SK-N-SH (cell line): ENCODE measurements around the gene VSIG10L2. TPM values are rescaled to one million over a fixed set of nuclear protein-coding genes. Genes with fewer than 3 reads are reported as not detected.

ENCODE experiments used
- CTCF ChIA-PET: fragments of 300-600, 350-600 bp; formaldehyde crosslinking; extraction: SDS; loops from one replicate; lab custom pipeline; 2021; lab: Yijun Ruan, JAX
- POLR2A ChIA-PET: fragments of 350-600 bp; sonication (Branson Sonifier 250); formaldehyde crosslinking; extraction: SDS; loops from one replicate; lab custom pipeline; 2020; ENCODE audit warnings: antibody characterized with exemption, inconsistent platforms; lab: Yijun Ruan, JAX
- DNase-seq: peaks from one replicate; pipeline ENCODE4 v3.0.0; 2012
- H2AFZ ChIP-seq: fragments of 200-600 bp; sonication (generic); 2 replicates; pipeline ENCODE4 v1.8.1; 2016; ENCODE audit warnings: antibody characterized with exemption, mild to moderate bottlenecking, low read depth
- H3F3A ChIP-seq: fragments of 200-600 bp; sonication (generic); replicated peaks from 2 replicates; pipeline ENCODE3; 2016; ENCODE audit warnings: antibody characterized with exemption, mild to moderate bottlenecking; ENCODE audit not compliant: insufficient read depth
- H3K27ac ChIP-seq, 2 experiments: fragments of 200-500 bp in 1 of 2; fragments of 200-600 bp in 1 of 2; sonication (Bioruptor generic) in 1 of 2; sonication (generic), shearing (Covaris generic) in 1 of 2; 2 replicates each; pipeline versions ENCODE4 v1.5.1 to v1.6.1; 2014 to 2016; ENCODE audit warnings: low read depth in 2 of 2, inconsistent platforms in 1 of 2, low read length in 1 of 2, mild to moderate bottlenecking in 1 of 2, mixed read lengths in 1 of 2
- H3K27me3 ChIP-seq: fragments of 200-600 bp; sonication (generic), shearing (Covaris generic); 2 replicates; pipeline ENCODE4 v1.6.1; 2016; ENCODE audit warnings: mixed run types; ENCODE audit not compliant: insufficient read depth
- H3K36me3 ChIP-seq, 2 experiments: fragments of 200-500 bp in 1 of 2; fragments of 200-600 bp in 1 of 2; sonication (Bioruptor generic) in 1 of 2; sonication (generic) in 1 of 2; replicated peaks in 1 of 2; 2 replicates each; pipeline versions ENCODE3 to v1.5.1; 2014 to 2016; ENCODE audit warnings: low read length in 1 of 2, mild to moderate bottlenecking in 1 of 2; ENCODE audit not compliant: insufficient read depth in 2 of 2, control insufficient read depth in 1 of 2
- H3K4me1 ChIP-seq, 2 experiments: fragments of 200-500 bp in 1 of 2; fragments of 200-600 bp in 1 of 2; sonication (Bioruptor generic) in 1 of 2; sonication (generic), shearing (Covaris generic) in 1 of 2; 2 replicates each; pipeline versions ENCODE4 v1.5.1 to v1.6.1; 2014 to 2016; ENCODE audit warnings: low read depth in 1 of 2, low read length in 1 of 2, mixed run types in 1 of 2; ENCODE audit not compliant: insufficient read depth in 2 of 2, control insufficient read depth in 1 of 2
- H3K4me2 ChIP-seq: fragments of 200-600 bp; sonication (generic), shearing (Covaris generic); 2 replicates; pipeline ENCODE4 v1.6.1; 2017; ENCODE audit warnings: mixed run types
- H3K4me3 ChIP-seq, 2 experiments: fragments of 200-500 bp in 1 of 2; fragments of 200-600 bp in 1 of 2; sonication (Bioruptor generic) in 1 of 2; sonication (generic), shearing (Covaris generic) in 1 of 2; 2 replicates each; pipeline versions ENCODE4 v1.5.1 to v1.8.1; 2014 to 2016; ENCODE audit warnings: low read depth in 2 of 2, inconsistent platforms in 1 of 2, low read length in 1 of 2, mild to moderate bottlenecking in 1 of 2, mixed read lengths in 1 of 2, moderate library complexity in 1 of 2
- H3K79me2 ChIP-seq: fragments of 200-600 bp; sonication (generic); 2 replicates; pipeline ENCODE4 v1.8.1; 2017; ENCODE audit warnings: mild to moderate bottlenecking; ENCODE audit not compliant: insufficient read depth
- H3K9ac ChIP-seq: fragments of 200-600 bp; sonication (generic); 2 replicates; pipeline ENCODE4 v1.6.1; 2017; ENCODE audit warnings: mixed run types
- H3K9me2 ChIP-seq: fragments of 200-600 bp; sonication (generic); 2 replicates; pipeline ENCODE4 v1.6.1; 2017; ENCODE audit warnings: mixed run types
- H3K9me3 ChIP-seq: fragments of 200-600 bp; sonication (generic); 2 replicates; pipeline ENCODE4 v1.6.1; 2017; ENCODE audit warnings: mixed run types, mild to moderate bottlenecking, moderate library complexity
- H4K20me1 ChIP-seq: fragments of 200-600 bp; sonication (generic); 2 replicates; pipeline ENCODE4 v1.6.1; 2017; ENCODE audit warnings: mild to moderate bottlenecking, mixed run types; ENCODE audit not compliant: insufficient read depth
- CTCF ChIP-seq: fragments of 200-600 bp; sonication (generic); IDR thresholded peaks from 2 replicates; pipeline ENCODE4 v1.6.1; 2017; ENCODE audit warnings: antibody characterized with exemption, mild to moderate bottlenecking, moderate library complexity
- FOXJ3 ChIP-seq: sonication (generic); formaldehyde crosslinking; IDR thresholded peaks from 2 replicates; pipeline ENCODE4 v1.5.1; 2020; ENCODE audit warnings: mild to moderate bottlenecking, missing genetic modification reagents
- FOXM1 ChIP-seq: IDR thresholded peaks from 2 replicates; pipeline ENCODE4 v1.4.0; 2012; ENCODE audit warnings: low read depth, mild to moderate bottlenecking
- GABPA ChIP-seq: IDR thresholded peaks from 2 replicates; pipeline ENCODE4 v1.4.0; 2012; ENCODE audit warnings: low read depth, mild to moderate bottlenecking
- GATA2 ChIP-seq: sonication (generic); formaldehyde crosslinking; IDR thresholded peaks from 2 replicates; pipeline ENCODE4 v1.5.0; 2020; ENCODE audit warnings: mild to moderate bottlenecking, missing genetic modification reagents
- IRF3 ChIP-seq: fragments of 150-350 bp; IDR thresholded peaks from 2 replicates; pipeline ENCODE4 v1.6.1; 2016; ENCODE audit warnings: mild to moderate bottlenecking, low read depth, low read length
- JUND ChIP-seq: IDR thresholded peaks from 2 replicates; pipeline ENCODE4 v1.4.0; 2012
- MAX ChIP-seq: IDR thresholded peaks from 2 replicates; pipeline ENCODE4 v1.4.0; 2012; ENCODE audit warnings: low read depth
- MEF2A ChIP-seq: IDR thresholded peaks from 2 replicates; pipeline ENCODE4 v1.4.0; 2012; ENCODE audit warnings: low read depth, borderline replicate concordance
- NRF1 ChIP-seq: IDR thresholded peaks from 2 replicates; pipeline ENCODE4 v1.6.1; 2012; ENCODE audit warnings: low read depth, mild to moderate bottlenecking, low read length
- PBX3 ChIP-seq: IDR thresholded peaks from 2 replicates; pipeline ENCODE4; 2012
- POLR2AphosphoS5 ChIP-seq: IDR thresholded peaks from 2 replicates; pipeline ENCODE4 v1.6.1; 2012; ENCODE audit warnings: low read depth, low read length
- RCOR1 ChIP-seq: fragments of 150-350 bp; IDR thresholded peaks from 2 replicates; pipeline ENCODE4 v1.6.1; 2017; ENCODE audit warnings: antibody characterized with exemption, low read length
- RXRA ChIP-seq: IDR thresholded peaks from 2 replicates; pipeline ENCODE4 v1.4.0; 2012; ENCODE audit warnings: low read depth, mild to moderate bottlenecking, borderline replicate concordance
- SIN3A ChIP-seq: IDR thresholded peaks from 2 replicates; pipeline ENCODE4 v1.6.1; 2012; ENCODE audit warnings: low read depth, mild to moderate bottlenecking, low read length, moderate library complexity, borderline replicate concordance
- SMC3 ChIP-seq: IDR thresholded peaks from 2 replicates; pipeline ENCODE4 v1.6.1; 2012; ENCODE audit warnings: low read depth, low read length, improper control_type of control experiment
- TEAD4 ChIP-seq: IDR thresholded peaks from 2 replicates; pipeline ENCODE4 v1.4.0; 2012; ENCODE audit warnings: mild to moderate bottlenecking, borderline replicate concordance; ENCODE audit not compliant: insufficient read depth
- USF1 ChIP-seq: IDR thresholded peaks from 2 replicates; pipeline ENCODE4 v1.4.0; 2012; ENCODE audit warnings: low read depth, borderline replicate concordance
- USF2 ChIP-seq: fragments of 150-350 bp; IDR thresholded peaks from 2 replicates; pipeline ENCODE4 v1.6.1; 2017; ENCODE audit warnings: antibody characterized with exemption, low read length, low read depth, borderline replicate concordance
- YY1 ChIP-seq: IDR thresholded peaks from 2 replicates; pipeline ENCODE4 v1.4.0; 2012; ENCODE audit warnings: low read depth, mild to moderate bottlenecking
- WGBS: methylation state at CpG from one replicate; pipeline ENCODE4 v1.1.6; 2017; ENCODE audit warnings: low lambda C conversion rate; 5-methylcytosine and 5-hydroxymethylcytosine counted together
- polyA plus RNA-seq, 3 experiments: library from polyadenylated mRNA; depleted of rRNA; stranded (reverse); fragments of >200 nt; gene quantifications; 2 replicates each; pipeline ENCODE4 v1.2.3, GENCODE V29; 2012

The VSIG10L2 gene
- polyA plus RNA-seq, 1 of the 3 experiments (the other 2 are of a cell fraction): 0.02 TPM

GRCh38 chr11:125976156-125976555 lies 30.3 kb downstream of the VSIG10L2 start:
- H2AFZ ChIP-seq: no peak overlapping the region
- no peak overlapping the region for H3K4me2 ChIP-seq
- H3K9ac ChIP-seq: no peak overlapping the region
- no peaks in the 10 kb centered on the region for H3K79me2 ChIP-seq
- peaks cover 0 to 21% of the 10 kb centered on the region in 2 experiments for H3K36me3 ChIP-seq
- peaks cover 0 to 5% of the 10 kb centered on the region in 2 experiments; a peak in 1 of 4 replicates for H3K4me1 ChIP-seq
- no peaks in the 10 kb centered on the region for H4K20me1 ChIP-seq
- H3K9me2 ChIP-seq: no peaks in the 10 kb centered on the region
- no peaks in the 10 kb centered on the region for H3K27me3 ChIP-seq
- H3K27ac ChIP-seq: no peak overlapping the region
- H3K9me3 ChIP-seq: no peaks in the 10 kb centered on the region
- POLR2A ChIA-PET: no interaction called here
- no peaks in the 10 kb centered on the region for H3F3A ChIP-seq
- TF ChIP-seq USF1 (no peak), GABPA (no peak), TEAD4 (no peak), JUND (no peak), RCOR1 (no peak), PBX3 (no peak), FOXJ3 (no peak)
- no peak for DNase-seq
- no peak overlapping the region for H3K4me3 ChIP-seq
- CTCF ChIA-PET: interaction anchor here (1.3 to 1.4 kb wide), 2 partner anchors 86 to 217 kb away, joined by 3 to 4 read pairs; no protein-coding TSS in a partner anchor

GRCh38 chr11:125977333-125977732 lies 31.5 kb downstream of the VSIG10L2 start:
- Histone ChIP-seq H3K4me3 (no peak overlapping the region), H3K79me2 (no peaks in the 10 kb centered on the region), H4K20me1 (no peaks in the 10 kb centered on the region), H3K9me2 (no peaks in the 10 kb centered on the region), H3K27ac (no peak overlapping the region), H3K4me1 (no peaks in the 10 kb centered on the region; a peak in 1 of 4 replicates), H3K9ac (no peak overlapping the region), H3K4me2 (no peak overlapping the region), H3F3A (no peaks in the 10 kb centered on the region), H3K36me3 (peaks cover 0 to 21% of the 10 kb centered on the region in 2 experiments), H2AFZ (no peak overlapping the region), H3K27me3 (no peaks in the 10 kb centered on the region), H3K9me3 (no peaks in the 10 kb centered on the region)
- DNase-seq: no peak
- ChIA-PET CTCF (interaction anchor here (1.0 kb wide), 1 partner anchor 53 kb away, joined by 3 read pairs; no protein-coding TSS in a partner anchor), POLR2A (no interaction called here)
- 91% methylated on average over 3 of the region's 3 CpGs for WGBS
- TF ChIP-seq TEAD4 (no peak), YY1 (no peak), FOXJ3 (no peak), JUND (no peak), IRF3 (no peak), PBX3 (no peak), GATA2 (CRISPR knock-in tag) (no peak), NRF1 (no peak), CTCF (no peak), SMC3 (no peak), MEF2A (no peak), SIN3A (no peak), USF2 (no peak), USF1 (no peak), MAX (no peak), FOXM1 (no peak), POLR2AphosphoS5 (no peak), RXRA (no peak)
